GM12878 (cell line): ENCODE data around the gene GREB1. TPM values are rescaled to one million over a fixed set of nuclear protein-coding genes. Genes with fewer than 3 reads are reported as not detected.

Experiments
- ATAC-seq: fragments of 200-7000 bp; cut with Tn5 transposase; 3 replicates; pipeline ENCODE4 v1.9.1; 2020; ENCODE audit warnings: mild to moderate bottlenecking, moderate library complexity
- BruUV-seq: library from RNA; stranded (reverse); fragments of 400-500 nt; replicated peaks from 2 replicates; lab custom pipeline; 2021; lab: Mats Ljungman, UMichigan
- CTCF ChIA-PET: fragments of 300-600 bp; sonication (Branson Sonifier 250); formaldehyde crosslinking; extraction: SDS; loops from one replicate; lab custom pipeline; 2021; ENCODE audit warnings: inconsistent platforms; lab: Yijun Ruan, JAX
- POLR2A ChIA-PET: fragments of 350-600 bp; formaldehyde crosslinking; extraction: SDS; loops from one replicate; lab custom pipeline; 2021; ENCODE audit warnings: inconsistent platforms; lab: Charles Lee
- RAD21 ChIA-PET: fragments of 300-600 bp; sonication (Branson Sonifier 250); formaldehyde crosslinking; loops from one replicate; lab custom pipeline; 2023; ENCODE audit warnings: antibody characterized with exemption; ENCODE audit not compliant: unreplicated experiment; lab: Charles Lee
- SMC1A ChIA-PET: fragments of 300-600 bp; sonication (Branson Sonifier 250); formaldehyde crosslinking; loops from one replicate; lab custom pipeline; 2023; ENCODE audit not compliant: unreplicated experiment, uncharacterized antibody; lab: Charles Lee
- DNase-seq: peaks from one replicate; pipeline ENCODE4 v3.0.0-alpha.2; 2011; ENCODE audit warnings: low read depth, low spot score
- FAIRE-seq: peaks from 3 replicates; lab custom pipeline; 2011; peaks lifted over from hg19 to GRCh38; lab: Jason Lieb, UNC
- H2AFZ ChIP-seq: 2 replicates; pipeline ENCODE4 v1.6.0; 2011; ENCODE audit warnings: low read depth, low read length, control low read depth; ENCODE audit not compliant: control insufficient read depth
- H3K27ac ChIP-seq: 2 replicates; pipeline ENCODE4 v1.5.1; 2011; ENCODE audit warnings: control low read depth; ENCODE audit not compliant: control insufficient read depth, insufficient read depth
- H3K27me3 ChIP-seq, 2 experiments: replicated peaks in 1 of 2; 2 replicates each; pipeline versions ENCODE4 v1.6.0 to v1.6.1; 2011; ENCODE audit warnings: low read length in 1 of 2; ENCODE audit not compliant: control insufficient read depth in 2 of 2, insufficient read depth in 2 of 2
- H3K36me3 ChIP-seq, 2 experiments: 2 replicates each; pipeline ENCODE4 v1.5.1; 2011; ENCODE audit warnings: low read length in 1 of 2; ENCODE audit not compliant: control insufficient read depth in 2 of 2, insufficient read depth in 2 of 2
- H3K4me1 ChIP-seq: 2 replicates; pipeline ENCODE4 v1.6.1; 2011; ENCODE audit warnings: mild to moderate bottlenecking, low read length, moderate library complexity, mixed read lengths; ENCODE audit not compliant: control insufficient read depth, insufficient read depth
- H3K4me2 ChIP-seq: 2 replicates; pipeline ENCODE4 v1.6.0; 2011; ENCODE audit warnings: control low read depth; ENCODE audit not compliant: control insufficient read depth, insufficient read depth
- H3K4me3 ChIP-seq: fragments of 200-600 bp; sonication (generic); 2 replicates; pipeline ENCODE4 v1.5.1; 2016
- H3K79me2 ChIP-seq: 2 replicates; pipeline ENCODE4 v1.6.0; 2011; ENCODE audit warnings: low read length; ENCODE audit not compliant: control insufficient read depth, insufficient read depth
- H3K9ac ChIP-seq: 2 replicates; pipeline ENCODE4 v1.8.0; 2011; ENCODE audit warnings: low read length, control low read depth, mixed read lengths; ENCODE audit not compliant: control insufficient read depth, insufficient read depth
- H3K9me3 ChIP-seq: replicated peaks from 3 replicates; pipeline ENCODE4 v1.5.1; 2011; ENCODE audit warnings: mild to moderate bottlenecking, low read length; ENCODE audit not compliant: control insufficient read depth, insufficient read depth
- H4K20me1 ChIP-seq: 2 replicates; pipeline ENCODE4 v1.6.0; 2011; ENCODE audit not compliant: control insufficient read depth, insufficient read depth
- BMI1 ChIP-seq: fragments of 450-650 bp; IDR thresholded peaks from 2 replicates; pipeline ENCODE4 v1.6.1; 2016; ENCODE audit warnings: mild to moderate bottlenecking, moderate library complexity, borderline replicate concordance
- SMAD1 ChIP-seq: fragments of 450-650 bp; IDR thresholded peaks from 2 replicates; pipeline ENCODE4 v1.6.1; 2018; ENCODE audit warnings: mild to moderate bottlenecking, low read depth; ENCODE audit not compliant: partially characterized antibody
- SUZ12 ChIP-seq: fragments of 200-600 bp; sonication (generic); IDR thresholded peaks from one replicate; pipeline ENCODE4 v1.6.1; 2018; ENCODE audit warnings: antibody characterized with exemption, mild to moderate bottlenecking; ENCODE audit not compliant: unreplicated experiment
- TCF12 ChIP-seq: IDR thresholded peaks from 2 replicates; pipeline ENCODE4 v1.6.1; 2011; ENCODE audit warnings: low read depth, mild to moderate bottlenecking, low read length
- WGBS: methylation state at CpG from one replicate; pipeline ENCODE4 v1.1.6; 2016; ENCODE audit warnings: low lambda C conversion rate; ENCODE audit not compliant: insufficient replicate concordance, insufficient coverage; ENCODE audit errors: missing lambda C conversion rate; 5-methylcytosine and 5-hydroxymethylcytosine counted together
- in situ Hi-C: fragments of 300-500 bp; cut with MboI; formaldehyde crosslinking; loops from 9 replicates; pipeline ENCODE4 v1.14.3; 2018; ENCODE audit warnings: mixed read lengths
- intact Hi-C: fragments of 100-400 bp; cut with micrococcal nuclease; formaldehyde crosslinking; loops from one replicate; pipeline ENCODE4 v1.14.2; 2022; ENCODE audit not compliant: unreplicated experiment
- polyA plus RNA-seq, 11 experiments: library from polyadenylated mRNA; depleted of rRNA in 4 of 11; unstranded in 6 of 11; stranded (reverse) in 5 of 11; fragments of >200 nt; fragmentation: Nextera tagmentation in 4 of 11; fragmentation: Illumina TruSeq in 1 of 11; extraction: Ambion mirVana in 4 of 11; extraction: Trizol in 1 of 11; gene quantifications; 1 replicate in 1 of 11; 2 replicates in 10 of 11; pipeline versions ENCODE4 v1.2.1 to v1.2.3, GENCODE V29; 2011 to 2016; ENCODE audit warnings: inconsistent platforms in 2 of 11, missing spikeins in 2 of 11, low read depth in 1 of 11
- total RNA-seq, 4 experiments: library from RNA; depleted of rRNA in 3 of 4; stranded (reverse); fragments of >200 nt in 3 of 4; fragmentation: Illumina TruSeq in 1 of 4; extraction: Trizol in 1 of 4; gene quantifications; 2 replicates each; pipeline versions ENCODE4 v1.2.1 to v1.2.3, GENCODE V29; 2013 to 2021
- TF ChIP-seq, protein P1 (sequence below): fragments of 450-650 bp; formaldehyde crosslinking; IDR thresholded peaks from 2 replicates; pipeline ENCODE4 v1.4.0; 2020; ENCODE audit warnings: mild to moderate bottlenecking, moderate library complexity

Gene GREB1
- total and polyA plus RNA-seq, 10 of the 15 experiments (the other 5 are each of a cell fraction or from before 2014, with no cell fraction given), result 0.09 to 2.1 (median 0.37) TPM; not detected in 1

DNA sequence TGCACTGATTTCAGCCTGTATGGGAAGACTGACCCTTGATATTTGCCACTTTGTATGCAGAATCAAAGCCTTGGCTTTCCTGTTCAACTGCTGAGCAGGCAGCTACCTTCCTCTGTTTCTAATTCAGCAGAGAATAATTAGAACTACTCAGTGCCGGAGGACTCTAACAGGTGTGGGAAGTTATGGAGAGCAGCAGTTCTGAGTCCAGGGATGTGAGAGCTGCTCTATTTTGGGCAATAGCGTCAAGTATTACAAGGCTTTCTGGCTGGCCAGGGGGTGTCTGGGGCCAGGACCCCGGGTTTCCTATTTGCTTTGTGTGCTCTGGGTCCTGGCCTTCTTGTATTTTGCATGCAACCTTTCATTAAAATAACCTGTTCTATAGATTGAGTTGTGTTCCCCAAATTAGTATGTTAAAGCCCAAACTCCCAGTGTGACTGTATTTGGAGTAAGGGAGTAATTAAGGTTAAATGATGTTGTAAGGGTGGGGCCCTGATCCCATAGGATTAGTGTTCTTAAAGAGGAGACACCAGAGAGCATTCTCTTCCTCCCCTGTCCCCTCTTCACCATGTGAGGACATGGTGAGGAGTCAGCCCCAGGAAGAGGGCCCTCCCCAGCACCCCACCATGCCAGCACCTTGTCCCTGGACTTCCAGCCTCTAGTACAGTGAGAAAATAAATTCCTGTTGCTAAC, 141.7 kb downstream of the GREB1 start:
- Histone ChIP-seq H2AFZ (no peak overlapping the region), H3K9ac (no peak overlapping the region), H3K4me3 (no peak overlapping the region), H3K36me3 (no peaks in the 10 kb centered on the region), H3K9me3 (no peaks in the 10 kb centered on the region), H4K20me1 (no peaks in the 10 kb centered on the region), H3K27ac (no peak overlapping the region), H3K4me2 (no peak overlapping the region), H3K79me2 (no peaks in the 10 kb centered on the region), H3K4me1 (no peaks in the 10 kb centered on the region), H3K27me3 (peaks cover 0 to 9% of the 10 kb centered on the region in 2 experiments)
- WGBS, result 46% methylated on average over 3 of the region's 3 CpGs
- ChIA-PET CTCF (interaction anchor here (0.7 kb wide), 1 partner anchor 23 kb away, joined by 3 read pairs; no protein-coding TSS in a partner anchor), SMC1A (no interaction called here), RAD21 (no interaction called here), POLR2A (no interaction called here)
- in situ Hi-C loops, result no loop called here
- no peak for TF ChIP-seq BMI1
- TF ChIP-seq SMAD1, result no peak
- TF ChIP-seq TCF12, result no peak
- TF ChIP-seq SUZ12, result no peak
- TF ChIP-seq, protein P1, sequence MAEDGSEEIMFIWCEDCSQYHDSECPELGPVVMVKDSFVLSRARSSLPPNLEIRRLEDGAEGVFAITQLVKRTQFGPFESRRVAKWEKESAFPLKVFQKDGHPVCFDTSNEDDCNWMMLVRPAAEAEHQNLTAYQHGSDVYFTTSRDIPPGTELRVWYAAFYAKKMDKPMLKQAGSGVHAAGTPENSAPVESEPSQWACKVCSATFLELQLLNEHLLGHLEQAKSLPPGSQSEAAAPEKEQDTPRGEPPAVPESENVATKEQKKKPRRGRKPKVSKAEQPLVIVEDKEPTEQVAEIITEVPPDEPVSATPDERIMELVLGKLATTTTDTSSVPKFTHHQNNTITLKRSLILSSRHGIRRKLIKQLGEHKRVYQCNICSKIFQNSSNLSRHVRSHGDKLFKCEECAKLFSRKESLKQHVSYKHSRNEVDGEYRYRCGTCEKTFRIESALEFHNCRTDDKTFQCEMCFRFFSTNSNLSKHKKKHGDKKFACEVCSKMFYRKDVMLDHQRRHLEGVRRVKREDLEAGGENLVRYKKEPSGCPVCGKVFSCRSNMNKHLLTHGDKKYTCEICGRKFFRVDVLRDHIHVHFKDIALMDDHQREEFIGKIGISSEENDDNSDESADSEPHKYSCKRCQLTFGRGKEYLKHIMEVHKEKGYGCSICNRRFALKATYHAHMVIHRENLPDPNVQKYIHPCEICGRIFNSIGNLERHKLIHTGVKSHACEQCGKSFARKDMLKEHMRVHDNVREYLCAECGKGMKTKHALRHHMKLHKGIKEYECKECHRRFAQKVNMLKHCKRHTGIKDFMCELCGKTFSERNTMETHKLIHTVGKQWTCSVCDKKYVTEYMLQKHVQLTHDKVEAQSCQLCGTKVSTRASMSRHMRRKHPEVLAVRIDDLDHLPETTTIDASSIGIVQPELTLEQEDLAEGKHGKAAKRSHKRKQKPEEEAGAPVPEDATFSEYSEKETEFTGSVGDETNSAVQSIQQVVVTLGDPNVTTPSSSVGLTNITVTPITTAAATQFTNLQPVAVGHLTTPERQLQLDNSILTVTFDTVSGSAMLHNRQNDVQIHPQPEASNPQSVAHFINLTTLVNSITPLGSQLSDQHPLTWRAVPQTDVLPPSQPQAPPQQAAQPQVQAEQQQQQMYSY, result no peak
- no TSS peak for BruUV-seq
- ATAC-seq (no peak), FAIRE-seq (no peak), DNase-seq (no peak)
- intact Hi-C loops, result no loop called here
